ENCODE results near the gene SVOP. TPM values are rescaled to one million over a fixed set of nuclear protein-coding genes. Genes with fewer than 3 reads are reported as not detected.

The SVOP gene
- polyA plus RNA-seq, 2 of the 4 experiments (the other 2 are of a cell fraction), result not detected

GRCh38 chr12:108911915-108912314 is 109.0 kb downstream of the SVOP start:
- no peak overlapping the region for H3K27ac ChIP-seq
- TF ChIP-seq ZSCAN20 (CRISPR knock-in tag; IDR thresholded peaks at IDR 0.05), result no peak
- no peaks in the 10 kb centered on the region for H3K4me1 ChIP-seq
- H3K9me3 ChIP-seq, result no peaks in the 10 kb centered on the region
- CTCF ChIA-PET, result no interaction called here
- ATAC-seq (no peak), DNase-seq (ENCODE audit: low read depth in 1 of 2, low spot score in 1 of 2) (no peak), FAIRE-seq (no peak)
- no peak overlapping the region for H3K4me3 ChIP-seq
- POLR2A ChIA-PET, result no interaction called here
- WGBS (ENCODE audit: missing lambda C conversion rate), result 36% methylated on average over 6 of the region's 6 CpGs
- no peak overlapping the region for H3K4me2 ChIP-seq

- CTCF ChIA-PET, result interaction anchor here (1.0 kb wide), 1 partner anchor 33 kb away, joined by 3 read pairs; no protein-coding TSS in a partner anchor
- no peak for TF ChIP-seq PHF8 (IDR thresholded peaks at IDR 0.05; ENCODE audit: borderline replicate concordance, low read depth)
- Histone ChIP-seq H3K4me1 (no peaks in the 10 kb centered on the region), H3K27ac (no peak overlapping the region), H3K4me2 (no peak overlapping the region), H3K9me3 (no peaks in the 10 kb centered on the region), H3K4me3 (no peak overlapping the region)
- no peak for FAIRE-seq
- 72% methylated on average over 5 of the region's 5 CpGs for WGBS (ENCODE audit: missing lambda C conversion rate)
- no peak for ATAC-seq
- DNase-seq (ENCODE audit: low read depth in 1 of 2, low spot score in 1 of 2), result no peak
- POLR2A ChIA-PET, result no interaction called here
Observed at GRCh38 chr12:108910336-108910735, 110.5 kb downstream of the SVOP start.

DNA sequence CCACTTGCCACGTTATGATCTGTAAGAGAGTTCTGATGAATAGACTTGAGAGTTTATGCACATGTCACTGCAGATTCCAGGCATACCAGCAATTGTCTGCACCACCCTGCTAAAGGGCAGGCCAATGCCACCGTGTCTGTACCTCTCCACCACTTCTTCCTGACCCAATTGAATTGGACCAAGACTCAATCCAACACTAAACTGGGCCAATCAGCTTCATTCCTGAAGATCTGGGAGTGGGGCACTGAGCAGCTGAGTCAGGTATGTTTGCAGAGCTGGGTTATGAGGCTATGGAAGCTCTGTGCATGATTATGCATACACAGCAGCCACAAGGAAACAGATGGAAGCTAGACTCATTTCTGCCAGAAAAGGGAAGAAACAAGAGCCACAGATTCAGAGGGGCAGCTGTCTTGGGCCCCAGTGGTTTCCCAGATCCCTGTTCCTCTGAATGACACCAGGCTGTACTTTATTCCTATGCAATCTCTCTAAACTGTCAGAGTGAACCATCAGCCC is 113.0 kb downstream of the SVOP start:
- DNase-seq (ENCODE audit: low read depth in 1 of 2, low spot score in 1 of 2), result peak; percentile 18 to 68
- TF ChIP-seq HOXB13 (CRISPR knock-in tag; IDR thresholded peaks at IDR 0.05; ENCODE audit: low read depth) (no peak), MAFK (IDR thresholded peaks at IDR 0.05; ENCODE audit: partially characterized antibody) (peak; percentile 29), BCL3 (IDR thresholded peaks at IDR 0.05) (no peak), CTCF (IDR thresholded peaks at IDR 0.05) (no peak), HOXA7 (CRISPR knock-in tag; IDR thresholded peaks at IDR 0.05) (no peak)
- H3K4me1 ChIP-seq, result no peaks in the 10 kb centered on the region
- ATAC-seq, result peak; percentile 66 to 81
- CTCF ChIA-PET, result interaction anchor here (0.6 to 1.6 kb wide), 5 partner anchors 8 to 290 kb away, joined by 3 to 5 read pairs (median 3); no protein-coding TSS in a partner anchor
- H3K4me2 ChIP-seq, result no peak overlapping the region; the same call in 2 of the 3 replicates
- FAIRE-seq, result peak; percentile 88
- POLR2A ChIA-PET, result no interaction called here
- whole genome bisulfite sequencing (ENCODE audit: missing lambda C conversion rate), result 0% methylated on average over 2 of the region's 2 CpGs
- H3K9me3 ChIP-seq, result no peaks in the 10 kb centered on the region
- no peak overlapping the region for H3K27ac ChIP-seq
- no peak overlapping the region for H3K4me3 ChIP-seq

GRCh38 chr12:108906971-108907370 is 113.9 kb downstream of the SVOP start:
- POLR2A ChIA-PET, result no interaction called here
- no peak for FAIRE-seq
- Histone ChIP-seq H3K4me3 (no peak overlapping the region), H3K9me3 (no peaks in the 10 kb centered on the region), H3K27ac (no peak overlapping the region), H3K4me1 (no peaks in the 10 kb centered on the region), H3K4me2 (no peak overlapping the region)
- WGBS (ENCODE audit: missing lambda C conversion rate), result 50% methylated on average over 2 of the region's 2 CpGs
- TF ChIP-seq TFCP2L1 (CRISPR knock-in tag; IDR thresholded peaks at IDR 0.05) (no peak), MAZ (IDR thresholded peaks at IDR 0.05; ENCODE audit: borderline replicate concordance, low read depth, low read length) (no peak), HOXB13 (CRISPR knock-in tag; IDR thresholded peaks at IDR 0.05; ENCODE audit: low read depth) (no peak), HOXB5 (CRISPR knock-in tag; IDR thresholded peaks at IDR 0.05) (no peak), HDAC2 (IDR thresholded peaks at IDR 0.05) (no peak), ESRRA (IDR thresholded peaks at IDR 0.05; ENCODE audit: borderline replicate concordance, low read length) (no peak), HOXA7 (CRISPR knock-in tag; IDR thresholded peaks at IDR 0.05) (no peak)
- TF ChIP-seq, protein P1, sequence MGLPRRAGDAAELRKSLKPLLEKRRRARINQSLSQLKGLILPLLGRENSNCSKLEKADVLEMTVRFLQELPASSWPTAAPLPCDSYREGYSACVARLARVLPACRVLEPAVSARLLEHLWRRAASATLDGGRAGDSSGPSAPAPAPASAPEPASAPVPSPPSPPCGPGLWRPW (IDR thresholded peaks at IDR 0.05), result no peak
- DNase-seq (ENCODE audit: low read depth in 1 of 2, low spot score in 1 of 2), result no peak
- CTCF ChIA-PET, result no interaction called here
- ATAC-seq, result no peak

DNA sequence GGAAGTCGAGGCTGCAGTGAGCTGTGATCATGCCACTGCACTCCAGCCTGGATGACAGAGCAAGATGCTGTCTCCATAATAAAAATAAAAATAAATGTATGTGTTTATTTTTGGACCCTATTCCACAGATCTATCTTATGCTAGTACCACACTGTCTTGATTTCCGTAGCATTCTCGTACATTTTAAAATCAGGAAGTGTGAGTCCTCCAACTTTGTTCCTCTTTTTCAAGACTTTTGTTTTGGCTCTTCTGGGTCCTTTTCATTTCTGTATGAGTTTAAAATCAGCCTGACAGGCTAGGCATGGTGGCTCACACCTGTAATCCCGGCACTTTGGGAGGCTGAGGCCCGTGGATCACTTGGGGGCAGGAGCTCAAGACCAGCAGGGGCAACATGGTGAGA is 115.1 kb downstream of the SVOP start:
- Histone ChIP-seq H3K4me2 (no peak overlapping the region), H3K4me1 (no peaks in the 10 kb centered on the region), H3K4me3 (no peak overlapping the region), H3K9me3 (no peaks in the 10 kb centered on the region), H3K27ac (no peak overlapping the region)
- POLR2A ChIA-PET, result no interaction called here
- DNase-seq (ENCODE audit: low read depth in 1 of 2, low spot score in 1 of 2) (no peak), ATAC-seq (no peak), FAIRE-seq (no peak)
- CTCF ChIA-PET, result no interaction called here
- TF ChIP-seq MAFK (IDR thresholded peaks at IDR 0.05; ENCODE audit: partially characterized antibody) (no peak), JUN (IDR thresholded peaks at IDR 0.05) (no peak), JUNB (IDR thresholded peaks at IDR 0.05) (no peak), RCOR1 (IDR thresholded peaks at IDR 0.05; ENCODE audit: low read depth, low read length) (no peak), MAZ (IDR thresholded peaks at IDR 0.05; ENCODE audit: borderline replicate concordance, low read depth, low read length) (no peak), CHD2 (IDR thresholded peaks at IDR 0.05; ENCODE audit: low read length, partially characterized antibody) (no peak), ESRRA (IDR thresholded peaks at IDR 0.05; ENCODE audit: borderline replicate concordance, low read length) (no peak), PHF8 (IDR thresholded peaks at IDR 0.05; ENCODE audit: borderline replicate concordance, low read depth) (no peak), HOXB13 (CRISPR knock-in tag; IDR thresholded peaks at IDR 0.05; ENCODE audit: low read depth) (no peak)
- TF ChIP-seq, protein P2, sequence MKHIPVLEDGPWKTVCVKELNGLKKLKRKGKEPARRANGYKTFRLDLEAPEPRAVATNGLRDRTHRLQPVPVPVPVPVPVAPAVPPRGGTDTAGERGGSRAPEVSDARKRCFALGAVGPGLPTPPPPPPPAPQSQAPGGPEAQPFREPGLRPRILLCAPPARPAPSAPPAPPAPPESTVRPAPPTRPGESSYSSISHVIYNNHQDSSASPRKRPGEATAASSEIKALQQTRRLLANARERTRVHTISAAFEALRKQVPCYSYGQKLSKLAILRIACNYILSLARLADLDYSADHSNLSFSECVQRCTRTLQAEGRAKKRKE (CRISPR knock-in tag; IDR thresholded peaks at IDR 0.05; ENCODE audit: low read depth), result no peak
- 59% methylated on average over 5 of the region's 5 CpGs for WGBS (ENCODE audit: missing lambda C conversion rate)
